Activated T-cell treated with anti-CD3 and anti-CD28 coated beads, Interleukin-2, amount 50 U/mL, for 4 hours (primary cell): Measurements from ENCODE around the gene NQO2. TPM values are rescaled to one million over a fixed set of nuclear protein-coding genes. Genes with fewer than 3 reads are reported as not detected.

ENCODE experiments used
- ATAC-seq, 2 donors: fragments of 200-7000 bp; cut with Tn5 transposase; one replicate each; pipeline ENCODE4 v1.10.0; 2021
- DNase-seq: peaks from one replicate; pipeline ENCODE4 v3.0.0-alpha.2; 2020
- H3K27me3 Mint-ChIP-seq: one replicate; pipeline ENCODE4 v1.8.0; 2021; ENCODE audit warnings: low read depth, mixed read lengths
- H3K36me3 Mint-ChIP-seq: one replicate; pipeline ENCODE4 v1.8.0; 2022; ENCODE audit warnings: mixed read lengths; ENCODE audit not compliant: insufficient read depth
- H3K4me1 Mint-ChIP-seq: one replicate; pipeline ENCODE4 v1.8.0; 2021; ENCODE audit warnings: low read depth, mixed read lengths
- H3K4me3 Mint-ChIP-seq: one replicate; pipeline ENCODE4 v1.8.0; 2021; ENCODE audit warnings: mild to moderate bottlenecking, moderate library complexity, mixed read lengths
- H3K9me3 Mint-ChIP-seq: one replicate; pipeline ENCODE4 v1.8.0; 2021; ENCODE audit warnings: mixed read lengths
- total RNA-seq, 3 donors: library from RNA; stranded (reverse); gene quantifications; one replicate each; pipeline ENCODE4 v1.2.1, GENCODE V29; 2021

The NQO2 gene
- total RNA-seq, 3 donors from 2014 or later: 35.5 to 41.8 (median 38.4) TPM

GRCh38 chr6:2976060-2976459, 23.6 kb upstream of the NQO2 start:
- H3K27me3 Mint-ChIP-seq: peaks cover 16% of the 10 kb centered on the region
- peaks cover 19% of the 10 kb centered on the region for H3K4me1 Mint-ChIP-seq
- ATAC-seq (peak in 1 of 2 donors; percentile 27), DNase-seq (no peak)
- no peak overlapping the region for H3K4me3 Mint-ChIP-seq
- H3K9me3 Mint-ChIP-seq: no peaks in the 10 kb centered on the region
- no peaks in the 10 kb centered on the region for H3K36me3 Mint-ChIP-seq

GRCh38 chr6:2976571-2977085, 23.1 kb upstream of the NQO2 start:
- Mint-ChIP-seq H3K4me1 (peaks cover 19% of the 10 kb centered on the region), H3K27me3 (peaks cover 16% of the 10 kb centered on the region), H3K9me3 (no peaks in the 10 kb centered on the region), H3K36me3 (no peaks in the 10 kb centered on the region), H3K4me3 (peak overlapping the region; percentile 4)
- DNase-seq (no peak), ATAC-seq (peak; percentile 30 to 49)

- H3K4me1 Mint-ChIP-seq: peaks cover 12% of the 10 kb centered on the region
- H3K4me3 Mint-ChIP-seq: no peak overlapping the region
- no peaks in the 10 kb centered on the region for H3K36me3 Mint-ChIP-seq
- DNase-seq (no peak), ATAC-seq (no peak)
- no peaks in the 10 kb centered on the region for H3K9me3 Mint-ChIP-seq
- H3K27me3 Mint-ChIP-seq: peaks cover 14% of the 10 kb centered on the region
Measured at GRCh38 chr6:2977290-2977689, 22.4 kb upstream of the NQO2 start.

GRCh38 chr6:2977799-2978590, 21.7 kb upstream of the NQO2 start:
- H3K36me3 Mint-ChIP-seq: no peaks in the 10 kb centered on the region

GRCh38 chr6:2978923-2979322, 20.8 kb upstream of the NQO2 start:
- Mint-ChIP-seq H3K4me3 (no peak overlapping the region), H3K4me1 (peaks cover 8% of the 10 kb centered on the region), H3K27me3 (peaks cover 13% of the 10 kb centered on the region), H3K9me3 (no peaks in the 10 kb centered on the region), H3K36me3 (no peaks in the 10 kb centered on the region)
- DNase-seq: no peak
- no peak for ATAC-seq

More at GRCh38 chr6:2977799-2978590, 21.7 kb upstream of the NQO2 start:
- H3K4me3 Mint-ChIP-seq: no peak overlapping the region
- H3K4me1 Mint-ChIP-seq: peaks cover 9% of the 10 kb centered on the region
- no peaks in the 10 kb centered on the region for H3K9me3 Mint-ChIP-seq
- DNase-seq (no peak), ATAC-seq (no peak)
- peaks cover 13% of the 10 kb centered on the region for H3K27me3 Mint-ChIP-seq

- Mint-ChIP-seq H3K4me1 (peaks cover 8% of the 10 kb centered on the region), H3K36me3 (no peaks in the 10 kb centered on the region), H3K27me3 (peaks cover 13% of the 10 kb centered on the region), H3K9me3 (no peaks in the 10 kb centered on the region), H3K4me3 (no peak overlapping the region)
- ATAC-seq (no peak), DNase-seq (no peak)
Measured at GRCh38 chr6:2979819-2980464, 19.8 kb upstream of the NQO2 start.

GRCh38 chr6:2980465-2980855, 19.2 kb upstream of the NQO2 start:
- ATAC-seq (no peak), DNase-seq (no peak)
- Mint-ChIP-seq H3K9me3 (no peaks in the 10 kb centered on the region), H3K4me3 (no peak overlapping the region), H3K36me3 (no peaks in the 10 kb centered on the region), H3K4me1 (peaks cover 8% of the 10 kb centered on the region), H3K27me3 (peaks cover 13% of the 10 kb centered on the region)

- DNase-seq (no peak), ATAC-seq (no peak)
- Mint-ChIP-seq H3K4me3 (no peak overlapping the region), H3K36me3 (no peaks in the 10 kb centered on the region), H3K27me3 (peaks cover 8% of the 10 kb centered on the region), H3K9me3 (no peaks in the 10 kb centered on the region), H3K4me1 (peaks cover 3% of the 10 kb centered on the region)
Measured at GRCh38 chr6:2982426-2983117, 17.1 kb upstream of the NQO2 start.

- H3K36me3 Mint-ChIP-seq: no peaks in the 10 kb centered on the region
- peaks cover 8% of the 10 kb centered on the region for H3K27me3 Mint-ChIP-seq
- no peak overlapping the region for H3K4me3 Mint-ChIP-seq
- ATAC-seq: no peak
- H3K4me1 Mint-ChIP-seq: peaks cover 13% of the 10 kb centered on the region
- no peaks in the 10 kb centered on the region for H3K9me3 Mint-ChIP-seq
- DNase-seq: no peak
Measured at GRCh38 chr6:2984738-2985406, 14.8 kb upstream of the NQO2 start.

- Mint-ChIP-seq H3K27me3 (peaks cover 6% of the 10 kb centered on the region), H3K9me3 (no peaks in the 10 kb centered on the region), H3K36me3 (no peaks in the 10 kb centered on the region), H3K4me3 (peak overlapping the region; percentile 86), H3K4me1 (peaks cover 23% of the 10 kb centered on the region)
- ATAC-seq (no peak), DNase-seq (no peak)
Measured at GRCh38 chr6:2986722-2987221, 12.9 kb upstream of the NQO2 start.

- H3K4me1 Mint-ChIP-seq: peaks cover 23% of the 10 kb centered on the region
- peak overlapping the region; percentile 86 for H3K4me3 Mint-ChIP-seq
- no peaks in the 10 kb centered on the region for H3K36me3 Mint-ChIP-seq
- DNase-seq (no peak), ATAC-seq (no peak)
- H3K27me3 Mint-ChIP-seq: no peaks in the 10 kb centered on the region
- H3K9me3 Mint-ChIP-seq: no peaks in the 10 kb centered on the region
Measured at GRCh38 chr6:2988094-2988425, 11.6 kb upstream of the NQO2 start.

- DNase-seq (peak; percentile 62), ATAC-seq (peak; percentile 77 to 85)
- H3K9me3 Mint-ChIP-seq: no peaks in the 10 kb centered on the region
- no peaks in the 10 kb centered on the region for H3K36me3 Mint-ChIP-seq
- H3K4me3 Mint-ChIP-seq: peak overlapping the region; percentile 94
- no peaks in the 10 kb centered on the region for H3K27me3 Mint-ChIP-seq
- H3K4me1 Mint-ChIP-seq: peaks cover 23% of the 10 kb centered on the region
Measured at GRCh38 chr6:2988426-2989331, 11.0 kb upstream of the NQO2 start.
